Fibroblast of lung (primary cell): ENCODE measurements around the gene PKP1. TPM values are rescaled to one million over a fixed set of nuclear protein-coding genes. Genes with fewer than 3 reads are reported as not detected.

ENCODE experiments used
- DNase-seq, 2 donors: peaks; one replicate each; pipeline versions ENCODE4 v3.0.0 to v3.0.0-alpha.2; 2010; ENCODE audit warnings: low read depth in 2 of 2
- H2AFZ ChIP-seq: 2 replicates; pipeline ENCODE4 v1.5.1; 2012; ENCODE audit warnings: low read length, control low read depth, inconsistent platforms
- H3K27ac ChIP-seq: 2 replicates; pipeline ENCODE4 v1.5.1; 2011; ENCODE audit warnings: low read length, control low read depth; ENCODE audit not compliant: insufficient read depth
- H3K27me3 ChIP-seq: 2 replicates; pipeline ENCODE4 v1.5.1; 2011; ENCODE audit warnings: mild to moderate bottlenecking, low read length; ENCODE audit not compliant: control insufficient read depth, insufficient read depth
- H3K36me3 ChIP-seq: 2 replicates; pipeline ENCODE4 v1.5.1; 2011; ENCODE audit warnings: low read length; ENCODE audit not compliant: control insufficient read depth, insufficient read depth
- H3K4me1 ChIP-seq: 2 replicates; pipeline ENCODE4 v1.5.1; 2011; ENCODE audit warnings: low read length; ENCODE audit not compliant: control insufficient read depth, insufficient read depth; ENCODE audit errors: extremely low read depth
- H3K4me2 ChIP-seq: 2 replicates; pipeline ENCODE4 v1.5.1; 2011; ENCODE audit warnings: low read length, control low read depth; ENCODE audit not compliant: insufficient read depth; ENCODE audit errors: extremely low read depth
- H3K4me3 ChIP-seq, 4 experiments: fragments of 200-600 bp in 1 of 4; sonication (generic) in 1 of 4; replicated peaks in 1 of 4; 2 replicates each; pipeline ENCODE4 v1.5.1; 2011 to 2016; ENCODE audit warnings: low read length in 4 of 4, low read depth in 3 of 4, mild to moderate bottlenecking in 3 of 4, control low read depth in 2 of 4, inconsistent platforms in 1 of 4, mixed read lengths in 1 of 4; ENCODE audit not compliant: insufficient read depth in 1 of 4; ENCODE audit errors: control extremely low read depth in 1 of 4
- H3K79me2 ChIP-seq: 2 replicates; pipeline ENCODE4 v1.5.1; 2012; ENCODE audit warnings: mild to moderate bottlenecking, low read length, inconsistent platforms; ENCODE audit not compliant: control insufficient read depth, insufficient read depth
- H3K9ac ChIP-seq: 2 replicates; pipeline ENCODE4 v1.5.1; 2011; ENCODE audit warnings: mild to moderate bottlenecking, low read length, control low read depth; ENCODE audit not compliant: insufficient read depth
- H3K9me3 ChIP-seq: 2 replicates; pipeline ENCODE4 v1.5.1; 2012; ENCODE audit warnings: low read depth, low read length; ENCODE audit not compliant: control insufficient read depth, insufficient read depth
- H4K20me1 ChIP-seq: 2 replicates; pipeline ENCODE4 v1.5.1; 2011; ENCODE audit warnings: low read length; ENCODE audit not compliant: control insufficient read depth, insufficient read depth; ENCODE audit errors: extremely low read depth
- EZH2 ChIP-seq: IDR thresholded peaks from 2 replicates; pipeline ENCODE4 v1.5.1; 2012; ENCODE audit warnings: low read length, control low read depth, mild to moderate bottlenecking; ENCODE audit errors: missing control alignments
- polyA plus RNA-seq, 2 donors: library from polyadenylated mRNA; depleted of rRNA in 1 of 2; stranded (reverse) in 1 of 2; unstranded in 1 of 2; fragments of >200 nt; gene quantifications; 2 replicates each; pipeline ENCODE4 v1.2.1, GENCODE V29; 2011 to 2012; ENCODE audit warnings: missing spikeins in 1 of 2
- total RNA-seq: library from RNA; depleted of rRNA; stranded (reverse); fragments of >200 nt; gene quantifications from 2 replicates; pipeline ENCODE4 v1.2.1, GENCODE V29; 2014
- TF ChIP-seq, protein P1 (sequence below), 2 donors: IDR thresholded peaks in 1 of 2; conservative IDR thresholded peaks in 1 of 2; 1 replicate in 1 of 2; 2 replicates in 1 of 2; pipeline ENCODE4 v1.5.1; 2011 to 2012; ENCODE audit warnings: low read length in 2 of 2, control low read depth in 1 of 2, inconsistent platforms in 1 of 2, low read depth in 1 of 2, mild to moderate bottlenecking in 1 of 2

The PKP1 gene
- total and polyA plus RNA-seq, 2 donors (not counting 1 experiment from before 2014, with no cell fraction given): under 0.01 to 0.08 TPM

DNA sequence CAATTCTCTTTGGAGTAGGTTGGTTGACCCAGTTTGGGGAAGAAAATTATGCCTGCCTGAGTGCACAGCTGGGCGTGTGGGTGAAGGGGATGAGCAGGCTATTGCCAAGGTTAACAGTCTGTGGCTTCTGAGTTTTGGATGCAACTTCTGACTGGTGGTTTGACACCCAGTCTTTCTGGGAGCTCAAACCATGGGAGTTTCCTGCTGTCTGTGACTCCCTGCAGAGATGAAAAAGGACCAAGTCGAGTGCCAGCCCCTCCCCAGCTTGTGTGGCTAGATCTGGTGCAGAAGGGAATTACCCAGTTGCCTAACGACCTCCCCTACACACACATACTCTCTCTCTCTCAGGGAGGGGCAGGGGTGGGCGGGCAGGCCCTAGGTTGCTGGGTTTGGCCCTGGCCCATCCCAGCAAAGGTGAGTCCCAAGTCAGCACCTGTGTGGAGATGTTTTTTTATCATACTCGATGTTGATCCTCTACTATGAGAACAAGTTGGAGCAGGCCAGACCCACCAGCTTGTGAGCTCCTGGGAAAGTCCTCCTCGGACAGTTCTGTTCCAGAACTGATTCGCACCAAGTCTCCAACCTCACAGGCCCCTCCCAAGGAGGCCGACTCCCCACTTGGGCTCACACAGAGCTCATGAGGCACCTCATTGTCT, 28.2 kb downstream of the PKP1 start:
- H3K79me2 ChIP-seq: no peaks in the 10 kb centered on the region
- DNase-seq: no peak
- H3K27me3 ChIP-seq: peaks cover 38% of the 10 kb centered on the region
- H4K20me1 ChIP-seq: no peaks in the 10 kb centered on the region
- H3K27ac ChIP-seq: no peak overlapping the region
- no peak for TF ChIP-seq EZH2
- TF ChIP-seq, protein P1, sequence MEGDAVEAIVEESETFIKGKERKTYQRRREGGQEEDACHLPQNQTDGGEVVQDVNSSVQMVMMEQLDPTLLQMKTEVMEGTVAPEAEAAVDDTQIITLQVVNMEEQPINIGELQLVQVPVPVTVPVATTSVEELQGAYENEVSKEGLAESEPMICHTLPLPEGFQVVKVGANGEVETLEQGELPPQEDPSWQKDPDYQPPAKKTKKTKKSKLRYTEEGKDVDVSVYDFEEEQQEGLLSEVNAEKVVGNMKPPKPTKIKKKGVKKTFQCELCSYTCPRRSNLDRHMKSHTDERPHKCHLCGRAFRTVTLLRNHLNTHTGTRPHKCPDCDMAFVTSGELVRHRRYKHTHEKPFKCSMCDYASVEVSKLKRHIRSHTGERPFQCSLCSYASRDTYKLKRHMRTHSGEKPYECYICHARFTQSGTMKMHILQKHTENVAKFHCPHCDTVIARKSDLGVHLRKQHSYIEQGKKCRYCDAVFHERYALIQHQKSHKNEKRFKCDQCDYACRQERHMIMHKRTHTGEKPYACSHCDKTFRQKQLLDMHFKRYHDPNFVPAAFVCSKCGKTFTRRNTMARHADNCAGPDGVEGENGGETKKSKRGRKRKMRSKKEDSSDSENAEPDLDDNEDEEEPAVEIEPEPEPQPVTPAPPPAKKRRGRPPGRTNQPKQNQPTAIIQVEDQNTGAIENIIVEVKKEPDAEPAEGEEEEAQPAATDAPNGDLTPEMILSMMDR (conservative IDR thresholded peaks at IDR 0.05 in 1 of 2, IDR thresholded peaks at IDR 0.05 in 1 of 2; ENCODE audit: low read depth in 1 of 2, low read length in 2 of 2): no peak
- no peaks in the 10 kb centered on the region for H3K9me3 ChIP-seq
- no peak overlapping the region for H3K4me3 ChIP-seq
- no peak overlapping the region for H2AFZ ChIP-seq
- H3K9ac ChIP-seq: no peak overlapping the region
- H3K36me3 ChIP-seq: no peaks in the 10 kb centered on the region
- no peaks in the 10 kb centered on the region for H3K4me1 ChIP-seq
- no peak overlapping the region for H3K4me2 ChIP-seq

DNA sequence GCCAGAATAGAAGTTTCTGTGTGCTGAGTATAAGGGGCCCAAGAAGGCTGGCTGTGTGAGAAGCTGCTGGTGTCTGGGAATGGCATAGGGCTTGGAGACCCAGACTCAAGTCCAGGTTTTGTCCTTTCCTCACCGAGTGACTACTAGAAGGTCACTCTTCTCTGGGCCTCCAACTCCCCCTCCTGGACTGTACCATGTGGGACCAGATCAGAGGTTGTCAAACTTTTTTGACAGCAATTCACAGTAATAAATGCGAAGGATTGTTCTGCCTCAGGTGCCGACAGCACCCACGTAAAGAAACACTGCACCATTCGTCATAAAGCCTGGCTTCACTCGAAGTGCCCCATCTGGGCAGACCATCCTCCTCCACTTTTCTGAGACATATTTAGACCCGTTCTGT, 29.0 kb downstream of the PKP1 start:
- Histone ChIP-seq H3K9ac (no peak overlapping the region), H4K20me1 (no peaks in the 10 kb centered on the region), H3K79me2 (no peaks in the 10 kb centered on the region), H3K27me3 (peaks cover 35% of the 10 kb centered on the region), H3K36me3 (no peaks in the 10 kb centered on the region), H2AFZ (no peak overlapping the region), H3K9me3 (no peaks in the 10 kb centered on the region), H3K27ac (no peak overlapping the region), H3K4me2 (no peak overlapping the region), H3K4me3 (no peak overlapping the region), H3K4me1 (no peaks in the 10 kb centered on the region)
- no peak for DNase-seq
- TF ChIP-seq EZH2: no peak

DNA sequence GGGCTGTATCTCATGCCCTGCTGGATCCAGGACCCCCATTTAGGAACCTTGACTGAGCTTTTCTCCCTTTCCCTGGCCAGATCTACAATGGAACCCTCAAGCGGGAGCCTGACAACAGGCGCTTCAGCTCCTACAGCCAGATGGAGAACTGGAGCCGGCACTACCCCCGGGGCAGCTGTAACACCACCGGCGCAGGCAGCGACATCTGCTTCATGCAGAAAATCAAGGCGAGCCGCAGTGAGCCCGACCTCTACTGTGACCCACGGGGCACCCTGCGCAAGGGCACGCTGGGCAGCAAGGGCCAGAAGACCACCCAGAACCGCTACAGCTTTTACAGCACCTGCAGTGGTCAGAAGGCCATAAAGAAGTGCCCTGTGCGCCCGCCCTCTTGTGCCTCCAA, 29.8 kb downstream of the PKP1 start:
- Histone ChIP-seq H3K79me2 (no peaks in the 10 kb centered on the region), H4K20me1 (no peaks in the 10 kb centered on the region)

More for the DNA sequence above, 29.8 kb downstream of the PKP1 start:
- H3K4me1 ChIP-seq: no peaks in the 10 kb centered on the region
- H3K9ac ChIP-seq: no peak overlapping the region
- peaks cover 32% of the 10 kb centered on the region for H3K27me3 ChIP-seq
- DNase-seq: no peak
- no peak overlapping the region for H3K4me2 ChIP-seq
- H3K36me3 ChIP-seq: no peaks in the 10 kb centered on the region
- TF ChIP-seq EZH2: no peak
- TF ChIP-seq, protein P1 (conservative IDR thresholded peaks at IDR 0.05 in 1 of 2, IDR thresholded peaks at IDR 0.05 in 1 of 2; ENCODE audit: low read depth in 1 of 2, low read length in 2 of 2): no peak
- H3K4me3 ChIP-seq: no peak overlapping the region
- no peak overlapping the region for H3K27ac ChIP-seq
- no peak overlapping the region for H2AFZ ChIP-seq
- no peaks in the 10 kb centered on the region for H3K9me3 ChIP-seq
